ENCODE measurements around the gene PRRX2. TPM values are rescaled to one million over a fixed set of nuclear protein-coding genes. Genes with fewer than 3 reads are reported as not detected.

Gene PRRX2
- total and polyA plus RNA-seq, 2 of the 4 experiments (the other 2 are of a cell fraction) = 12.7 to 35.5 TPM

DNA sequence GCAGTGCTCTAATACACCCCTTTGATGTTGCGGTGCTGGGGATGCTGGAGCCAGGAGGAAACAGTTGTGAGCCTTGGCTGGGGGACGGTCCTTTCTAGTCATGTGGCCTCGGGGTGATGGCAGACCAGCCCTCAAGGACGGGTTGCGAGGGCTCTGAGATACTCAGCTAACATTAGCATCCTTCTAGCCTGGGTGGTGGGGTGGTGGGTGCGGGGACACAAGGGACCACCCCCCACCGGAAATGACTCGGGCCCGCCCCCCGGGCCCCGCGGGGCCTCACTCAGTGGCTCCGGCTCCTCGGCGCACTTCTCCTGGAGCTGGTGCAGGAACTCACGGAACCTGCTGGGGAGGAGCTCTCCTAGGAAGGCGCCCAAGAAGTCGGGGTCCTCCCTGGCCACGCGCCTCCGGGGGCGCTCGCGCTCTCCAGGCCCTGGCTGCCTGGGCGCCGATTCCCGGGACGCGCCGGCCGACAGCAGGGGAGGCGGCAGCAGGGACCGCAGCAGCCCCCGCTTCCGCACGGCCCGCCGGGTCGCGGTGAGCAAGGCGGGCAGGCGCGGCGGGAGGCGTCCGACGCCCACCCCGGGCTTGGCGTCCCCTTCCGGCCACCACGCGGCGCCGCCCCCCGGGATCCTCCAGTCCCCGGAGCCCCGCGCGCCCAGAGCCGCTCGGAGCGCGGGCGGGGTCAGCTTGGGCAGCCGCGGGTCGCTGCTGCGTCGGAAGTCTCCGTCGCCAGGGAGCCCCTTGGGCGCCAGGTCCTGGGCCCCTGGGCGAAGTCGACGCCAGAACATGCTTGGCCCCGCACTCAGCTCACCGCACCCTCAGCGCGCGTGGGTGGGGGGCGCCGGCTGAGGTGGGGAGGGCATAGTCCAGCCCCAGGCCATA, 45.4 kb upstream of the PRRX2 start:
- Histone ChIP-seq H4K5ac (ENCODE audit: low read depth, low read length) (peak overlapping the region; percentile 90), H4K91ac (ENCODE audit: insufficient read depth, low read depth, low read length) (peak overlapping the region; percentile 73), H2AK5ac (ENCODE audit: low read depth, low read length) (peak overlapping the region; percentile 96), H3K18ac (ENCODE audit: low read depth, low read length) (peak overlapping the region; percentile 29; the same call in 1 of the 2 replicates), H4K20me1 (ENCODE audit: insufficient read depth, low read length) (no peaks in the 10 kb centered on the region), H3K9ac (ENCODE audit: low read depth, low read length) (peak overlapping the region; percentile 69), H3K9me1 (ENCODE audit: insufficient read depth, low read length) (peaks cover 10% of the 10 kb centered on the region), H2BK20ac (ENCODE audit: low read depth, low read length) (peak overlapping the region; percentile 13; the same call in 1 of the 2 replicates), H3K56ac (ENCODE audit: extremely low read depth, insufficient read depth, low read length) (no peak overlapping the region; the same call in none of the 2 replicates), H3K14ac (replicated peaks; ENCODE audit: low read depth, low read length) (peak overlapping the region; percentile 80), H3K4ac (ENCODE audit: low read depth, low read length) (peak overlapping the region; percentile 86), H2BK5ac (ENCODE audit: low read depth, low read length, poor library complexity, severe bottlenecking) (peak overlapping the region; percentile 55), H3K36me3 (ENCODE audit: control insufficient read depth, insufficient read depth, low read length) (no peaks in the 10 kb centered on the region), H3K4me3 (ENCODE audit: insufficient read depth, low read depth, low read length) (peak overlapping the region; percentile 51), H3K79me1 (ENCODE audit: low read depth in 1 of 2, low read length in 2 of 2) (peaks cover 13 to 20% of the 10 kb centered on the region in 2 experiments; a peak in 2 of 4 replicates), H3K9me3 (ENCODE audit: control insufficient read depth, insufficient read depth, low read length) (no peaks in the 10 kb centered on the region), H3K27me3 (ENCODE audit: control insufficient read depth, insufficient read depth, low read length) (no peaks in the 10 kb centered on the region), H3K4me1 (ENCODE audit: control insufficient read depth, insufficient read depth, low read length) (peaks cover 13% of the 10 kb centered on the region), H2AFZ (replicated peaks; ENCODE audit: low read length, poor library complexity) (peak overlapping the region; percentile 95), H4K8ac (ENCODE audit: low read depth in 2 of 2, low read length in 2 of 2) (peak overlapping the region; percentile 67 to 86), H3K23ac (ENCODE audit: low read depth, low read length) (peak overlapping the region; percentile 89; the same call in 1 of the 2 replicates), H2BK15ac (ENCODE audit: low read depth, low read length) (peak overlapping the region; percentile 94; the same call in 2 of the 3 replicates), H3K27ac (ENCODE audit: insufficient read depth, low read length) (peak overlapping the region; percentile 22; the same call in 1 of the 2 replicates), H2AK9ac (replicated peaks; ENCODE audit: low read depth, low read length, poor library complexity) (peak overlapping the region; percentile 91), H3K4me2 (ENCODE audit: low read depth, low read length) (peak overlapping the region; percentile 56), H2BK120ac (ENCODE audit: low read depth, low read length) (peak overlapping the region; percentile 74)
- in situ Hi-C loops (cut with MboI; ENCODE audit: low sequenced_read_pairs) = loop anchor here (5.0 kb wide), 1 partner anchor 488 kb away; no protein-coding TSS in a partner anchor
- intact Hi-C loops (cut with micrococcal nuclease) = no loop called here
- ChIA-PET CTCF (interaction anchor here (0.6 to 3.1 kb wide), 5 partner anchors 9 to 481 kb away, joined by 3 to 11 read pairs (median 3); no protein-coding TSS in a partner anchor), POLR2A (ENCODE audit: unreplicated experiment) (interaction anchor here (1.2 kb wide), 1 partner anchor 480 kb away, joined by 3 read pairs; no protein-coding TSS in a partner anchor)
- WGBS, 2 experiments (ENCODE audit: extremely low coverage in 2 of 2, insufficient read length in 1 of 2) = 2% methylated on average over 62 of the region's 82 CpGs; no CpG with 5 or more reads in 1 of the 2 experiments
- ATAC-seq (ENCODE audit: low read depth) = peak; percentile 52
- BruUV-seq (replicated peaks) = no TSS peak
- TF ChIP-seq FOS (IDR thresholded peaks at IDR 0.05; ENCODE audit: low read depth, low read length) = no peak
- TF ChIP-seq MAZ (IDR thresholded peaks at IDR 0.05; ENCODE audit: borderline replicate concordance, low read depth, low read length) = no peak
- 0 out of 2 replicates have a peak, but pooled peaks have one; percentile 30 for TF ChIP-seq MXI1 (IDR thresholded peaks at IDR 0.05; ENCODE audit: borderline replicate concordance, low read depth, low read length)
- no peak for TF ChIP-seq NFE2L2 (IDR thresholded peaks at IDR 0.05; ENCODE audit: low read depth, low read length)
- no peak for TF ChIP-seq RCOR1 (IDR thresholded peaks at IDR 0.05; ENCODE audit: insufficient replicate concordance, low read length)
- no peak for TF ChIP-seq SMC3 (IDR thresholded peaks at IDR 0.05; ENCODE audit: low read depth, low read length)
- TF ChIP-seq RAD21 (IDR thresholded peaks at IDR 0.05; ENCODE audit: low read length) = no peak; the same call in 1 of the 2 replicates
- no peak for TF ChIP-seq CHD1 (IDR thresholded peaks at IDR 0.05; ENCODE audit: low read depth, low read length)
- TF ChIP-seq, protein P1, sequence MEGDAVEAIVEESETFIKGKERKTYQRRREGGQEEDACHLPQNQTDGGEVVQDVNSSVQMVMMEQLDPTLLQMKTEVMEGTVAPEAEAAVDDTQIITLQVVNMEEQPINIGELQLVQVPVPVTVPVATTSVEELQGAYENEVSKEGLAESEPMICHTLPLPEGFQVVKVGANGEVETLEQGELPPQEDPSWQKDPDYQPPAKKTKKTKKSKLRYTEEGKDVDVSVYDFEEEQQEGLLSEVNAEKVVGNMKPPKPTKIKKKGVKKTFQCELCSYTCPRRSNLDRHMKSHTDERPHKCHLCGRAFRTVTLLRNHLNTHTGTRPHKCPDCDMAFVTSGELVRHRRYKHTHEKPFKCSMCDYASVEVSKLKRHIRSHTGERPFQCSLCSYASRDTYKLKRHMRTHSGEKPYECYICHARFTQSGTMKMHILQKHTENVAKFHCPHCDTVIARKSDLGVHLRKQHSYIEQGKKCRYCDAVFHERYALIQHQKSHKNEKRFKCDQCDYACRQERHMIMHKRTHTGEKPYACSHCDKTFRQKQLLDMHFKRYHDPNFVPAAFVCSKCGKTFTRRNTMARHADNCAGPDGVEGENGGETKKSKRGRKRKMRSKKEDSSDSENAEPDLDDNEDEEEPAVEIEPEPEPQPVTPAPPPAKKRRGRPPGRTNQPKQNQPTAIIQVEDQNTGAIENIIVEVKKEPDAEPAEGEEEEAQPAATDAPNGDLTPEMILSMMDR (conservative IDR thresholded peaks at IDR 0.05; ENCODE audit: low read depth, low read length) = peak; percentile 41
- TF ChIP-seq, protein P2, sequence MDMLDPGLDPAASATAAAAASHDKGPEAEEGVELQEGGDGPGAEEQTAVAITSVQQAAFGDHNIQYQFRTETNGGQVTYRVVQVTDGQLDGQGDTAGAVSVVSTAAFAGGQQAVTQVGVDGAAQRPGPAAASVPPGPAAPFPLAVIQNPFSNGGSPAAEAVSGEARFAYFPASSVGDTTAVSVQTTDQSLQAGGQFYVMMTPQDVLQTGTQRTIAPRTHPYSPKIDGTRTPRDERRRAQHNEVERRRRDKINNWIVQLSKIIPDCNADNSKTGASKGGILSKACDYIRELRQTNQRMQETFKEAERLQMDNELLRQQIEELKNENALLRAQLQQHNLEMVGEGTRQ (IDR thresholded peaks at IDR 0.05; ENCODE audit: low read depth, low read length) = no peak
- peak; percentile 26; the same call in 1 of the 2 replicates for TF ChIP-seq POLR2A (IDR thresholded peaks at IDR 0.05; ENCODE audit: low read depth, low read length)
- TF ChIP-seq BHLHE40 (IDR thresholded peaks at IDR 0.05; ENCODE audit: low read depth, low read length) = no peak
- dilution Hi-C loops (cut with HindIII; ENCODE audit: low sequenced_read_pairs, unreplicated experiment) = no loop called here
- peak; percentile 34 for DNase-seq

All from IMR-90 (cell line).